A549 treated with RU486 at 1 μM for 4 hours (cell line): ENCODE data around the gene C16orf82. TPM values are rescaled to one million over a fixed set of nuclear protein-coding genes. Genes with fewer than 3 reads are reported as not detected.

Source experiments
- total RNA-seq: library from RNA; stranded (reverse); fragments of 200-300 nt; extraction: Qiagen RNA extraction; gene quantifications from 5 replicates; pipeline ENCODE4 v1.2.3, GENCODE V29; 2022; ENCODE audit warnings: low read depth

The C16orf82 gene
- not detected in 5 replicates for total RNA-seq

DNA sequence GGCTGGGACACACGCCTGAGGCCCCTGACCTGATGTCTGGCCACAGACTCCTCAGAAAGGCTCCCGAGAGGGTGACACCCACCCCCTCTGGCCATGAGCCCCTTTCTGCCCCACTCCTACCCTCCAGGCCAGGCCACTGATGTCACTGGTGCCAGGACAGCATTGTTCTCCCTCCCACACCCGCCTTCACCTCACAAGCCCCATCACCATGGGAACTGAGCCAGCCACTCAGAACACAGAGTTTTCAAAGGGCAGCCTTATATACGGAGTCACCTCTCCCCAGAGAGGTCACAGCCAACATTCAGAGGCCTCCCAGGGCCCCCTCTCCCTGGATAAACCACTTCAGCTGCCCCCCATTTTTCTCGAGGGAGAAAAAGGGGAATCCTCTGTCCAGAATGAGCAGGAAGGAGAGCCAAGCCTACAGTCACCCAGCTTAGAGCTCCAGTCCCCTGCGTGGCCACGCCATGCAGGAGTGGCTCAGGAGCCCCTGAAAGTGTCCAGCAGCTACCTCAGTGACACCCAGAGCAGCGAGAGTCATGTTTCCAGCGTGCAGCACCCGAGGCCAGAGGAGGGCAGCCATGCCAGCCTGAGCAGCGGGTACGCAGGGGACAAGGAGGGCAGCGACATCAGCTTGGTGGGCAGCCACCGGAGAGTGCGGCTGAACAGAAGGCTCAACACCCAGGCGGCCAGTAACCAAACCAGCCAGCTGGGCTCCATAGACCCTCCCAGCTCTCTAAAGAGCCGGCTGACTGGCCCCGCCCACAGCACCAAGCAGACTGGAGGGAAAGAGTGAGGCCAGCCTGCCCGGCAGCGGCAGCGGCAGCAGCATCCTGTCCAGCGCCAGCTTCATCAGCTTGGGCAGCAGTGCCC is at the start of gene C16orf82:
TSS of gene C16orf82 (plus strand) at position 260 of the 870 bp plus-strand sequence.

Other genes starting within 250 kb of the C16orf82 start
- 1.9 to 2.8 TPM (median 2.4 TPM) in 5 replicates for gene KDM8, start 136.6 kb downstream of the C16orf82 start, total RNA-seq
- 56.7 to 59.1 TPM (median 58.2 TPM) in 5 replicates for gene NSMCE1, start 201.8 kb downstream of the C16orf82 start, total RNA-seq
- 37.2 to 46.4 TPM (median 39.2 TPM) in 5 replicates for gene IL4R, start 247.0 kb downstream of the C16orf82 start, total RNA-seq